HG03066 (cell line): ENCODE results near the gene GRK2.

Source experiments
- ATAC-seq: cut with Tn5 transposase; IDR thresholded peaks from one replicate; pipeline ENCODE4 v1.9.1; 2021; ENCODE audit warnings: low read depth; ENCODE audit not compliant: unreplicated experiment

GRK2 gene

DNA sequence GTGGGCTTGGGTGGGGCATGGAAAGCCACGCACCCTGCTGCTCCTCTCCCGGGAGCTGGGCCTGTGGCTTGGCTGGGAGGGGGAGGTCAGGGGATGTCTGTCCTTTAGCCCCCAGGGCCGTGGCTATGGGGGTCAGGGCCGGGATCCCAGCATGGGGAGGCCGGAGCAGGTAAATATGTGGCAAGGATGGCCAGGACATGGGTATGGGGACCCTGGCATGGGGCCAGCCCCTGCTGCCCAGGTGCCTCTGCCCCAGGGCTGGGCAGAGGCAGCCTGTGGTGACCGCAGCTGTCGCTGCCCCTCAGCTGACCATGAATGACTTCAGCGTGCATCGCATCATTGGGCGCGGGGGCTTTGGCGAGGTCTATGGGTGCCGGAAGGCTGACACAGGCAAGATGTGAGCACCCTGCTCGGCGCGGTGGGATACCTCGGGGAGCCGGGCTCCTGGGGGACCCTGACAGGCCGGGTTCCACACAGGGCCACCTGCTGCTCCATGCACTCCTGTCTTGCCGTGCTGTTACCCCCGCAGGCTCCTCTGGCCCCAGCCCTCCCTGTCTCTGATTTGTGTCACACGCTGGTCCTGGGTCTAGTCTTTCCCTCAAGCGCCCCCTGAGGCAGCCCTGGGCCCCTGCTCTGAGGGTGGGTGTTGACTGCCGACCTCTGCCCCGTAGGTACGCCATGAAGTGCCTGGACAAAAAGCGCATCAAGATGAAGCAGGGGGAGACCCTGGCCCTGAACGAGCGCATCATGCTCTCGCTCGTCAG, 14.7 kb downstream of the GRK2 start:
- ATAC-seq, result no peak

DNA sequence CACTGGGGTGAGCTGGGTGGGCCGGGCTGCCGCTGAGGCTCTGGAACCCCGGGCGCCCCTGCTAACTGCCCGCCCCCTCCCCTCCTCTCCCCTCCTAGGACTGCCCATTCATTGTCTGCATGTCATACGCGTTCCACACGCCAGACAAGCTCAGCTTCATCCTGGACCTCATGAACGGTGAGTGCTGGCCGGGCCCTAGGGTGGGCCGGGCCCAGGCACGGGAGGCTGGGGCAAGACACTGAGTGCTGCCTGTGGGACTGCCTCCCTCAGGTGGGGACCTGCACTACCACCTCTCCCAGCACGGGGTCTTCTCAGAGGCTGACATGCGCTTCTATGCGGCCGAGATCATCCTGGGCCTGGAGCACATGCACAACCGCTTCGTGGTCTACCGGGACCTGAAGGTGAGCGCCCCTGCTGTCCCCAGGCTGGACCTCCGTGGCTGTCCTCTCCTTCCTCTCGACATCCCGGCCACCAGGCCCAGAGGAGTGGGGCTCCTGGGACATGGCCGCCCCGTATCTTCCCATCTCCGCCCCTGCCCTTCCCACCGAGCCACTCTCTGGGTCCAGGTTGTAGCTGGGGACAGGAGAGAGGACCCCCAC, 15.4 kb downstream of the GRK2 start:
- ATAC-seq, result no peak

DNA sequence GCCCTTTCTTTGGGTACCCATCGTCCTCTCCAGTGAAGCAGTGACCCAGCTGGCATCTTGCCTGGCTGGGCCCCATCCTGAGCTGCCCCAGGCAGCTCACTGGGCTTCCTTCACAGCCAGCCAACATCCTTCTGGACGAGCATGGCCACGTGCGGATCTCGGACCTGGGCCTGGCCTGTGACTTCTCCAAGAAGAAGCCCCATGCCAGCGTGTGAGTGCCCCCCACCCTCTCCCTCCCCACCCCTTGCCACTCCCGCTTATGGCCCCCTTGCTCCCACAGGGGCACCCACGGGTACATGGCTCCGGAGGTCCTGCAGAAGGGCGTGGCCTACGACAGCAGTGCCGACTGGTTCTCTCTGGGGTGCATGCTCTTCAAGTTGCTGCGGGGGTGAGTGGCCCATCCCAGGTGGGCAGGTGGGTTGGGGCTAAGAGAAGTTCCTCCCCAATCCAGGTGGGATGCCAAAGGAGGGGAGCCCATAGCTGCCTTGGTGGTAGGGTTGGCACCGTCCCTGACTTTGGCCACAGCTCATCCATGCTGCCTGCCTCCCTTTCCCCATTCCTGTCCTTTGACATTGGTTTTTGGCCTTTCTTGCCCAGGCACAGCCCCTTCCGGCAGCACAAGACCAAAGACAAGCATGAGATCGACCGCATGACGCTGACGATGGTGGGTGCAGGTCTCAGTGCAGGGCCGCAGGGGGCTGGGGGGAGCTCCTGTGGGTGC, 16.0 kb downstream of the GRK2 start:
- ATAC-seq, result no peak

DNA sequence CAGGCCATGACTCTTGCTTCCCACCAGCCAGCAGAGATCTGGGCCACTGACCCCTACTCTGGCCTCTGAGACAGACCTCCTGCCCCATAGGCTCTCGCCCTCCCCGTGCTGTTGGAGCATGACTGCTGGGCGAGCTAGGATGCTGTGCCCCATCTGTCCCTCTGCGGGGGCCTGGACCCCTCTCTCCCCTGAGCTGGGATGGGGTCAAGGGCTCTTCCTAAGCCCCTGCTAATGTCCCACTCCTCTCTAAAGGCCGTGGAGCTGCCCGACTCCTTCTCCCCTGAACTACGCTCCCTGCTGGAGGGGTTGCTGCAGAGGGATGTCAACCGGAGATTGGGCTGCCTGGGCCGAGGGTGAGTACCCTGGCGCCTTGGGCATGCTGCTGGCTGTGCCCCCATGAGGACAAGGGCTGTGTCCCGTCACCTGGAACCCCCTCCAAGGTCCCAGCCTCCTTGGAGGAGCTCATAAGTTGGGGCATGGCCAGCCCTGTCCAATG, 16.7 kb downstream of the GRK2 start:
- no peak for ATAC-seq

DNA sequence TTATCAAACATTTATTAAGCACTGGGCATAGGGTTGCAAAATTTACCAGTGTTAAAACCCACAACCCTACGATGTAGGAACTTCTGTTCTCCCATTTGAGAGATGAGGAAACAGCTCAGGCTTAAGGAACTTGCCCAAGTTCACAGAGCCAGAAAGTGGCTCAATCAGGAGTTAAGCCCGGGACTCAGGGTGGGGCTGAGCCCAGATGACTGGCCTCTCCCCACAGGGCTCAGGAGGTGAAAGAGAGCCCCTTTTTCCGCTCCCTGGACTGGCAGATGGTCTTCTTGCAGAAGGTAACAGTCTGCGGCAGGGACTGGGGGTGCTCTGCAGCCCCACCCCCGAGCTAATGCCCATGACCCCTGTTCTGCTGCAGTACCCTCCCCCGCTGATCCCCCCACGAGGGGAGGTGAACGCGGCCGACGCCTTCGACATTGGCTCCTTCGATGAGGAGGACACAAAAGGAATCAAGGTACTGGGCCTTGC, 17.2 kb downstream of the GRK2 start:
- no peak for ATAC-seq

DNA sequence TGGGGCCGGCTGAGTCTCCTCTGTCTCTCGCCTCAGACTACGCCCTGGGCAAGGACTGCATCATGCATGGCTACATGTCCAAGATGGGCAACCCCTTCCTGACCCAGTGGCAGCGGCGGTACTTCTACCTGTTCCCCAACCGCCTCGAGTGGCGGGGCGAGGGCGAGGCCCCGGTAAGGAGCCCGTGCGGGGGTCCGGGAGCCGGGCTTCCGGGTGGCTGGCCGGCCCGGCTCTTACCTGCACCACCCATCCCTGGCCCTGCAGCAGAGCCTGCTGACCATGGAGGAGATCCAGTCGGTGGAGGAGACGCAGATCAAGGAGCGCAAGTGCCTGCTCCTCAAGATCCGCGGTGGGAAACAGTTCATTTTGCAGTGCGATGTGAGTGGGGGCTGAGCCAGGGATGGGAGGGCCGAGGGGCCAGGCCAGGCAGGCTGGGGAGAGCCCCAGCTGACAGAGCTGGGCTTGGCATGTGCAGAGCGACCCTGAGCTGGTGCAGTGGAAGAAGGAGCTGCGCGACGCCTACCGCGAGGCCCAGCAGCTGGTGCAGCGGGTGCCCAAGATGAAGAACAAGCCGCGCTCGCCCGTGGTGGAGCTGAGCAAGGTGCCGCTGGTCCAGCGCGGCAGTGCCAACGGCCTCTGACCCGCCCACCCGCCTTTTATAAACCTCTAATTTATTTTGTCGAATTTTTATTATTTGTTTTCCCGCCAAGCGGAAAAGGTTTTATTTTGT, 18.7 kb downstream of the GRK2 start:
- ATAC-seq, result no peak

DNA sequence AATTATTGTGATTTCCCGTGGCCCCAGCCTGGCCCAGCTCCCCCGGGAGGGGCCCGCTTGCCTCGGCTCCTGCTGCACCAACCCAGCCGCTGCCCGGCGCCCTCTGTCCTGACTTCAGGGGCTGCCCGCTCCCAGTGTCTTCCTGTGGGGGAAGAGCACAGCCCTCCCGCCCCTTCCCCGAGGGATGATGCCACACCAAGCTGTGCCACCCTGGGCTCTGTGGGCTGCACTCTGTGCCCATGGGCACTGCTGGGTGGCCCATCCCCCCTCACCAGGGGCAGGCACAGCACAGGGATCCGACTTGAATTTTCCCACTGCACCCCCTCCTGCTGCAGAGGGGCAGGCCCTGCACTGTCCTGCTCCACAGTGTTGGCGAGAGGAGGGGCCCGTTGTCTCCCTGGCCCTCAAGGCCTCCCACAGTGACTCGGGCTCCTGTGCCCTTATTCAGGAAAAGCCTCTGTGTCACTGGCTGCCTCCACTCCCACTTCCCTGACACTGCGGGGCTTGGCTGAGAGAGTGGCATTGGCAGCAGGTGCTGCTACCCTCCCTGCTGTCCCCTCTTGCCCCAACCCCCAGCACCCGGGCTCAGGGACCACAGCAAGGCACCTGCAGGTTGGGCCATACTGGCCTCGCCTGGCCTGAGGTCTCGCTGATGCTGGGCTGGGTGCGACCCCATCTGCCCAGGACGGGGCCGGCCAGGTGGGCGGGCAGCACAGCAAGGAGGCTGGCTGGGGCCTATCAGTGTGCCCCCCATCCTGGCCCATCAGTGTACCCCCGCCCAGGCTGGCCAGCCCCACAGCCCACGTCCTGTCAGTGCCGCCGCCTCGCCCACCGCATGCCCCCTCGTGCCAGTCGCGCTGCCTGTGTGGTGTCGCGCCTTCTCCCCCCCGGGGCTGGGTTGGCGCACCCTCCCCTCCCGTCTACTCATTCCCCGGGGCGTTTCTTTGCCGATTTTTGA, 19.5 kb downstream of the GRK2 start:
- ATAC-seq, result no peak

DNA sequence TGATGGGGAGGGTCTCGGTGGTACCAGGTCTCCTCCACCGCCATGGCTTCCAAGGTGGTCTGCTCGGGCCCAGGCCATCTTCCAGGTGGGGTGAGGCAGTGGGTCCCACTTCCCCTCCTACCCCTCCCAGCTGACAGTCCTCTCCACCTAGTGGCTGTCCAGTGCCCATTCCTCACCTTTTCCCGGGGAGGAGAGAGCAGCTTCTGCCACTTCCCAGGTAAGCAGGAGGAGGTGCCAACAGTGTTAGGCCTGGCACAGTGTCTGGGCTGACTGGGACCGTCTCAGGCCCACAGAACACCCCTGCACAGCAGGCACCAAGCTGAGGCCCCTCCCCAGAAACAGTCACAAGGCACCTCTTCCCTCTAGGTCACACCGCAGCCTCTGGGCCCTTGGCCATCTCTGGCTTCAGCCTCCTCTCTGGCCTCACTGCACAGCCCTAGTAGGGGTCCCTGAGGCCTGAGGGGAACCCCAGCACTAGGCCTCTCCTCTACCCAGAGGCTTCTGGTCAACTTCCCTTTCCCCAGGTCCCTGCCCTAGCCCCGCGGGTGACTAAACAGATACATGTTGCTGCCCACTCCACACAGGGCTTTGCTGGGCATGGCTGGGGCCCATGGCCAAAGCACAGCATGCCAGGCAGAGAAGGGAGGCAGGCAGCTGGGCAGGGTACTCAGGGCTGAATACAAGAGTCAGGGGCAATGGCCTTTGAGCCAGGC, 20.5 kb downstream of the GRK2 start:
- no peak for ATAC-seq

DNA sequence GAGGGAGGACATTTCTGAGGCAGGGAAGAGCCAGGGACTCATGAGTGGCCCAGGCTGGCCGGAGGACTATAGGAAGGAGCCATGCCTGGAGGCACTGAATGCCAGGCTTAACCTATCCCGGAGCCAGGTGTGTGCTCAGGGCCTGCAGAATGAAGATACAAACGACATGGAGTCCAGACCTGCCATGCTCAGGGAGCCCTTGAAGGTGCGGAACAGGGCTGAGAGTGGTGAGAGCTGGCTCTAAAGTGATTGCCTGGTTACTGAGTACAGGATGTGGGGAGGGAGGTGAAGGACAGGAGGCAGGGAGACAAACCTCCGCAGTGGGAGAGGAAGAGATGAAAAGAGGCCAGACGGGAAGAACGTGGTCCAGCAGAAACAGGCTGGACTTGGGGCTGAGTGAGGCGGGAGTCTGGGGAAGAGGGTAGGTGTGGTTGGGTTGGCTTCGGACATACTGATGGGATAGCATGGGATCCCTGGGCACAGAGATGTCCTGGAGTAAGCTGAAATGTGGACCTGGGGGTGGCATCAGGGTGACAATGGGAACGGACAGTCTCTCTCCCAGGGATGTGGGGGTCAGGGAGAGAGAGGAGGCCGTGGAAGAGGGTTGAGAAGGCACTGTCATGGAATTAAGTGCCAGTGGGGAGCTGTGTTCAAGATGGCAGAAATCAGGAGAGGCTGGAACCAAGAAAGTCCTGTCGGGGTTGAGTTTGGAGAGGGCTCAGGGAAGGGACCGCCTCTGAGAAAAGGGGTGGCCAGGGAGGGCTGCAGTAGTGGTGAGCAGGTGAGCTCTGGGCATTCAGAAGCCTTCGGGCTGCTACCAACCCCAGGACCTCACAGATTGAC, 21.3 kb downstream of the GRK2 start:
- no peak for ATAC-seq

DNA sequence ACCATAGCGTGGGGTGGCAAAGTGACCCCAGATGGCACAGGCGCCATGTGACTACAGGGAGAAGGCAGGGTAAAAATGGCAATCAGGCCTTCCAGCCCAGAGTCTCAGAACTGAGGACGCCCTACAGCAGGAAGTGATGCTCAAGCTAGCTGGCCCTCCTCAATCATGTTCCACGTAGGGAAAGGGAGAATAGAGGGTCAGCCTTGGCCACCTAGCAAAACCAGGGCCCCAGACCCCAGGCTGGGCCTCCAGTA, 21.9 kb downstream of the GRK2 start:
- ATAC-seq, result no peak

DNA sequence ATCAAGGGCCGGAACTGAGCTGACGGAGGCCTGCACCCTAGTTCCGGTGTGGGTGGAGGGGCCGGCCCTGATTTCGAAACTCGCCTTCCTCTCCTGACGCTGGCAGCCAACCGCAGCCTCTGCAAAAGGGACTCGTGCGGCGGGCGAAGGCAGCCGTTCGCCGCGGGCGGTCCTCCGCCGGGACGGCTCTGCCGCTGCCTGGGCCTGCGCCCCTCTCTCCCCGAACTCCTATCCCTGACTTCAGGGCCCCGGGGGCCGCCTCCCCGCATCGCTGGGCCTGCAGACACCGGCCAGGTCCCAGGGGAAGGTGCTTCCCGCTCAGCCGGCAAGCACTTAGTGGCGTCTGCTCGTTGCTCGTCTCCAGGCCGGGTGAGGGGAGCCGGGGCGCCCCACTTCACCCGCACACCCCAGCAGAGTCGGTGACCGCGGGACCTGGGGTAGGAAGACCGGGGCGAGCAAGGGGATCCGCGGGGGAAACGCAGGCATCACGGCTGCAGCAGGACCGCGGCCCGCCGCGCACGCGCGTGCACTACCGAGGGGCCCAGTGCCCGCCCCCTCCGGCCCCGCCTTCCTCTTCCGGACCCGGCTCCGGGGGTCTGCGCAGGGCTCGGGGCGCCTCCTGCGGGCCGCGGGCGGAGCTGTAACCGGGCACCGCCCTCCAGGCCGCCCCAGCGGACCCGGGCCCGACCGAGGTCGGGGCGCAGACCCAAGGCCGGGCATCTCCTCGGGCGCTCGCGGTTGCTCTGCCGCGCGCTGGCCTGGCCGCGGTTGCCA, 22.4 kb downstream of the GRK2 start:
- peak; percentile 64 for ATAC-seq

DNA sequence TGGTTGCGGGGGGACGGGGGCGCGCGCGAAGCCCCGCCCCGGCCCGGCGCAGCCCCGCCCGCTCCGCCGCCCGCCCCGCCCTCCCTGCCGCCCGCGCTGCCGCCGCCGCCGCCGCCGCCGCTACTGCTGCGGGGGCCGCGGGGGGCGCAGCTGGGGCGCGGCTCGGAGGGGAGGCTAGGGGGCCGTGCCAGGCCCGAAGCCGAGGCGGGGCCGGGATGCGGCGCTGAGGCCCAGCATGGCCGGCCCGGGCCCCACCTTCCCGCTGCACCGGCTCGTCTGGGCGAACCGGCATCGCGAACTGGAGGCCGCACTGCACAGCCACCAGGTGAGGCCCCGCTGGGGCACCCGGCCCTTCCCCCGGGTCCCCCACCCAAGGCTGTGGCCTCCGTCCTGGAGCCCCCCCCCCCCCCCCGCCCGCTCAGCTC, 23.0 kb downstream of the GRK2 start, which contains the start of gene ANKRD13D:
Gene ANKRD13D, plus strand, starts transcription at position 78 of the 425 bp plus-strand sequence. Its CDS starts 158 bp downstream, at position 236.
- no peak for ATAC-seq

DNA sequence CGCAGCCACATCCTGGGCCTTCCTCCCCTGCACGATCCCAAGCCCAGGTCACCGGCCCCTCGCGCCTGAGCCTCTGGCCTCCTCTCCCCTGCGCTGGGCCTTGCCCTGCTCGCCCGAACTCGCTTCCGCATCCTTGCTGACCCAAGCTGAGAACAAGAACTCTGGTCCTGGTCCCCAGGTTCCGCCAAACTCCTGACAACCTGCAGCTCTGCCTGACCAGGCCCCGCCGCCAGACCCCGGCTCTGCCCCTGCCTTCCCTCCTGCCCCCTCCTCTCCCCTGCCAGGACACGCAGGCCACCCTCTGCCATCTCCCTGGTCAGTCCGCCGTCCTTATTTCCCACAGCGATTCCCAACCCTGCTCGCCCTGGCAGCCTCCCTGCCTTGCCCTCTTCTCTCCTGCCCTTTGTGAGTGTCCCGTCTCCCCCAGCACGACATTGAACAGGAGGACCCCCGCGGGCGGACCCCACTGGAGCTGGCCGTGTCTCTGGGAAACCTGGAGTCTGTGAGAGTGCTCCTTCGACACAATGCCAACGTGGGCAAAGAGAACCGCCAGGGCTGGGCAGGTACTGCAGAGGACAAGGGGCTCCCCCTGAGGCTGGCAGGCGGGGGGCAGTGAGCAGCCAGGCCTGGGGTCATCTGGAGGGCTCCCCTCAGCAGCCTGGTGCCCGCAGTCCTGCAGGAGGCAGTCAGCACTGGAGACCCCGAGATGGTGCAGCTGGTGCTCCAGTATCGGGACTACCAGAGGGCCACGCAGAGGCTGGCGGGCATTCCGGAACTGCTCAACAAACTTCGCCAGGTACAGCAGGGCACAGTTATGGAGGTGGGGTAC, 23.6 kb downstream of the GRK2 start:
- ATAC-seq, result peak; percentile 9

DNA sequence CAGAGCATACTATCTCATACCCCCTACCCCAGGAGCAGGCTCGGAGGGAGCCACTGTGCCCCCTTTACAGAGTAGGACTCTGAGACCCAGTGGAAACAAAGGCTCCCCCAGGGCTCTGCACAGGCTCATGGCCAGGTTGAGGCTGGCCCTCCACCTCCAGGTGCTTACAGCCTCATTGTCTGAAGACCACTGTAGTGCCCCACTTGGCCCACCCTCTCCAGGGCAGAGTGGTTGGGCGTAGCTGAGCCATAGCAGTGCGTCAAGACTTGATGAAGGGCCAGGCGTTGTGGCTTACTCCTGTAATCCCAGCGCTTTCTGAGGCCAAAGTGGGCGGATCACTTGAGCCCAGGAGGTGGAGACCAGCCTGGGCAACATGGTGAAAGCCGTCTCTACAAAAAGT, 24.5 kb downstream of the GRK2 start:
- ATAC-seq, result no peak

DNA sequence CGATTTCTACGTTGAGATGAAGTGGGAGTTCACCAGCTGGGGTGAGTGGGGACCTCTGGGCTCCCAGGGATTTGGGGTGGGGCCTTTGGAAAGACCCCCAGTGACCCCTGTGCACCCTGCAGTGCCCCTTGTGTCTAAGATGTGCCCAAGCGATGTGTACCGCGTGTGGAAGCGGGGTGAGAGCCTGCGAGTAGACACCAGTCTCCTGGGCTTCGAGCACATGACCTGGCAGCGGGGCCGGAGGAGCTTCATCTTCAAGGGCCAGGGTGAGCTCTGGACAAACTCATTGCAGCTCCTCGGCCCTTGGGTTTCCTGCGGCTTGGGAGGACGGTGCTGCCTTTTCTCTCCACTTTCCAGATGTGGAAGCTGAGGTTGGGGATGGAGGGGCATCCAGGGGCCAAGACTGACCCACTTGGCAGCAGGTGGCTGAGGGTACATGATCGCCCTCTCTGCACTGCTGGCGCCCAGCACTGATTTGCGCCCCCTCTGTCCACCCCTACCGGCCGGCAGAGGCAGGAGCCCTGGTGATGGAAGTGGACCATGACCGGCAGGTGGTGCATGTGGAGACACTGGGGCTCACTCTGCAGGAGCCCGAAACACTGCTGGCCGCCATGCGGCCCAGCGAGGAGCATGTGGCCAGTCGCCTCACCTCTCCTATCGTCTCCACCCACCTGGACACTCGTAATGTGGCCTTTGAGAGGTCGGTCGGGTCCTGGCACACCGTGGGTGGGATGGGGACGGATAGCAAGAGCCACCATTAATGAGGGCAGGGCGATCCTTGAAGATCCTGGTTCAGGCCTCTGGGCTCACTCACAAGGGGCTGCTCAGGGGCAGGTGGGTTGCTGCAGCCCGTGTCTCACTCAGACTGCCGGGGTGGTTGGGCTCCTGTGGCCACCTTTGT, 25.5 kb downstream of the GRK2 start:
- ATAC-seq, result no peak

DNA sequence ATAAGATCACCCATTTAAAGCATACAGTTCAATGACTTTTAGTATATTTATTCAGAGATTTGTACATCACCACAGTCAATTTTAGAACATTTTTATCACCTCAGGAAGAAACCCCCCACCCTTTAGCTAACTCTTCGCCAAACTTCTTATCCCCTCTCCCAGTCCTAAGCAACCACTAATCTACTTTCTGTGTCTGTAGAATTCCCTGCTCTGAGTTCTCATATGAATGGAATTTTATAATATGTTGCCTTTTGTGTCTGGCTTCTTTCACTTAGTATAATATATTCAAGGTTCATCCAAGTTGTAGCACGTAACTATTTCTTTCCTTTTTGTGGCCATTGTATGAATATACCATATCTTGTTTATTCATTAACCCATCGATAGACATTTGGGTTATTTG, 26.4 kb downstream of the GRK2 start:
- ATAC-seq, result no peak
